ENCODE data around the gene TOMM20L.

TOMM20L gene

GRCh38 chr14:58427281-58428117 lies 31.8 kb downstream of the TOMM20L start, which contains the start of the genes KIAA0586 and TIMM9:
Gene KIAA0586 (plus strand): TSS chr14:58427719. CDS start chr14:58428265, 546 bp downstream.
Gene TIMM9 (minus strand): TSS chr14:58427531. CDS start chr14:58411945, 15,586 bp downstream.
- peak; percentile 97 for DNase-seq

- DNase-seq = peak; percentile 11
These were observed 32.5 kb downstream of the TOMM20L start for GRCh38 chr14:58428118-58428683.

- peak; percentile 8 for DNase-seq
These were observed 34.4 kb downstream of the TOMM20L start for GRCh38 chr14:58430156-58430555.

GRCh38 chr14:58439476-58439875 lies 43.7 kb downstream of the TOMM20L start:
- no peak for DNase-seq

- DNase-seq = no peak
These were observed 48.9 kb downstream of the TOMM20L start for GRCh38 chr14:58444627-58445026.

- no peak for DNase-seq
These were observed 60.0 kb downstream of the TOMM20L start for GRCh38 chr14:58455593-58456265.

Data from activated CD4-positive, alpha-beta T cell treated with anti-CD3 and anti-CD28 coated beads for 48 hours (primary cell).